ENCODE results near the gene AKAIN1. TPM values are rescaled to one million over a fixed set of nuclear protein-coding genes. Genes with fewer than 3 reads are reported as not detected.

Gene AKAIN1
- total RNA-seq, 1 donor = not detected

DNA sequence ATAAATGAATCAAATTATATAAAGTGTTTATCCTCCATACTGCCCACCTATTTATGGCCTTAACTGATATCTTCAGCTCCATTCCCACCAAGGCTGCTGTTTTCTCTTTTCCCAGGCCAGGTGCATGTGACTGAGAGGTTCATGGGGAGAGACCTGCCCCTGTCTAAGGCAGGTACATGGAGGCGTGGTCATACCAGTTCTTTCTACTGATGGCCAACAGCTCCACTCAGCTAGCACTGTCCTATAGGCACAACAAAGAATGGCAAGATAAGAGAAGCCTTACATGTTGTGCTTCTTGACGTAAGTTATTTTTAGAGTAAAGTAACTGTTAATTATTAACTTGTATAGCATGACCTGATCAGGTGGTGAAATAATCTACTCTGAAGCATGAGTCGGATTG, 16.8 kb downstream of the AKAIN1 start:
- TF ChIP-seq, protein P1, sequence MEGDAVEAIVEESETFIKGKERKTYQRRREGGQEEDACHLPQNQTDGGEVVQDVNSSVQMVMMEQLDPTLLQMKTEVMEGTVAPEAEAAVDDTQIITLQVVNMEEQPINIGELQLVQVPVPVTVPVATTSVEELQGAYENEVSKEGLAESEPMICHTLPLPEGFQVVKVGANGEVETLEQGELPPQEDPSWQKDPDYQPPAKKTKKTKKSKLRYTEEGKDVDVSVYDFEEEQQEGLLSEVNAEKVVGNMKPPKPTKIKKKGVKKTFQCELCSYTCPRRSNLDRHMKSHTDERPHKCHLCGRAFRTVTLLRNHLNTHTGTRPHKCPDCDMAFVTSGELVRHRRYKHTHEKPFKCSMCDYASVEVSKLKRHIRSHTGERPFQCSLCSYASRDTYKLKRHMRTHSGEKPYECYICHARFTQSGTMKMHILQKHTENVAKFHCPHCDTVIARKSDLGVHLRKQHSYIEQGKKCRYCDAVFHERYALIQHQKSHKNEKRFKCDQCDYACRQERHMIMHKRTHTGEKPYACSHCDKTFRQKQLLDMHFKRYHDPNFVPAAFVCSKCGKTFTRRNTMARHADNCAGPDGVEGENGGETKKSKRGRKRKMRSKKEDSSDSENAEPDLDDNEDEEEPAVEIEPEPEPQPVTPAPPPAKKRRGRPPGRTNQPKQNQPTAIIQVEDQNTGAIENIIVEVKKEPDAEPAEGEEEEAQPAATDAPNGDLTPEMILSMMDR (IDR thresholded peaks at IDR 0.05; ENCODE audit: insufficient read depth, low read length) = no peak

DNA sequence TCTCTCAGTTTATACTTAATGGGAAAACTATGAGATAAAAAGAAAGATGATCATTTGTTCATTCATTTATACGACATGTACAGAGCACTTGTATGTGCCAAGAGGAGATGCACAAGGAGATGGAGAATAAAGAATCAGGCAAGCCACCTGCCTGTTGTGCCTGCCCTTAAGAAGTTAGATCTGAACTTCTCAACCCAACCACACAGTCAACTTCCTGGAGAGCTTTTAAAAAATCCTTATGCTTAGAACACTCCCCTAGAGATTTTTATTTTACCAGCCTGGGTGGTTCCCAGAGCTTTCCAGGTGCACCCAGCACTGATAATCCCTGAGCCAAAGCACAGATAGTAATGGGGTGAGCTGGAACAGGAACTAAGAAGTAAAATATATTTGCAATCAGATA, 18.5 kb downstream of the AKAIN1 start:
- no peak overlapping the region for H3K4me3 ChIP-seq (ENCODE audit: low read depth, low read length)
- TF ChIP-seq, protein P1 (IDR thresholded peaks at IDR 0.05; ENCODE audit: insufficient read depth, low read length) = no peak
- DNase-seq (ENCODE audit: low read depth) = no peak

More for the DNA sequence above, 16.8 kb downstream of the AKAIN1 start:
- no peak overlapping the region for H3K4me3 ChIP-seq (ENCODE audit: low read depth, low read length)
- no peak for DNase-seq (ENCODE audit: low read depth)

DNA sequence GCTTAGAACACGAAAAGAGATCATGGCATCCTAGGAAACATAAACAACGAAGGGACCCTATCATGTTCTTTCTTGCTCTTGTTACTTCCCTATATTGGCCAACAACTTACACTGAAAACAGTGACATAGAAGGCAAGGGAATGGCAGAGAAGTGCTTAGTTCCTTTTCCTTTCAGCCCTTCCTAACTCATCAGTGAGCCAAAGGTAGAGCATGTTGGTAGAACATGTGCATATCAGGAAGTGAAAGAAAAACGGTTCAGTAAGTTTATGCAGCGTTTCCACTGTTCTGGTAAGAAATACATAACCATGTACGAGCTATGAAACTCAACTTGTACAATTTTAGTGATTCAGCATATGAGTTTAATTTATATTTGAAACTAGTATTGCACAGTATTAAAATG, 21.7 kb downstream of the AKAIN1 start:
- DNase-seq (ENCODE audit: low read depth) = no peak
- TF ChIP-seq, protein P1 (IDR thresholded peaks at IDR 0.05; ENCODE audit: insufficient read depth, low read length) = no peak
- H3K4me3 ChIP-seq (ENCODE audit: low read depth, low read length) = no peak overlapping the region

DNA sequence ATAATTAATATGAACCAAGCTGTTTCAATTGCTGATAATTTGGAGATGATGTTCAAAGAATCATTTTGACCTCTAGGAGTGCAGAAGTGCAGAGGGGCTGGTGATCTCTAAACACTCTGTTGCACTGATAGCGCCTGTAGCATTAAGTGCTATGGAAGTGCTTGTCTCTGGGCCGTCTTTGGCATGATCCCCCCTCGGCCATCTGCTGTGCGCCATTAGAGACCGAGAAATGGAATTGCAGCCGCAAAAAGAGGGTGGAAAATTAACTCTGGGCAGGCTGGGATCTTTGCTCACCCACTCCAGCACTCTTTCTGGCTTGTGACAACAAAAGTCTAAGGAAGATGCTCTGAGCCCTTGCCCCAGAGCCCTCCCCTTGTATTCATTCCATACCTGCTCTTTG, 23.4 kb downstream of the AKAIN1 start:
- no peak overlapping the region for H3K4me3 ChIP-seq (ENCODE audit: low read depth, low read length)
- DNase-seq (ENCODE audit: low read depth) = no peak
- TF ChIP-seq, protein P1 (IDR thresholded peaks at IDR 0.05; ENCODE audit: insufficient read depth, low read length) = no peak

DNA sequence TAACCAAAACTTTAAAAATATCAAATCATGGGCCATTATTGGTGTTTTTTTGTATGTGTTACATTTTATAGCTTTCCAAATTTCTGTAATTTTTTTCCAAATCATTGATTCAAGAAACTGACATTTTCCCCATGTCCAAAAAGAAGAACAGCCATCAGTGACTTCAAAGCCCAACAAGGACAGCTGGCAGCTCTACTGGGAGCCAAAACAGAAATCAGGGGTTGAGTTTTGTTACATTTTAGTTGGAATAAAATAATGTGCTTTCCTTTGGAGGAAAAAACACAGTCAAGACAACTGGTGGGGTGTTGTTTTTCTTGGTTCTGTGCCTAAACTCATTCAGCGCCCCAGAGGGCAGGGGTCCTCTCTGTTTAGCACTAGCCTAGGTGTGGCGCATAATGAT, 23.8 kb downstream of the AKAIN1 start:
- no peak for DNase-seq (ENCODE audit: low read depth)
- TF ChIP-seq, protein P1 (IDR thresholded peaks at IDR 0.05; ENCODE audit: insufficient read depth, low read length) = no peak
- H3K4me3 ChIP-seq (ENCODE audit: low read depth, low read length) = no peak overlapping the region

DNA sequence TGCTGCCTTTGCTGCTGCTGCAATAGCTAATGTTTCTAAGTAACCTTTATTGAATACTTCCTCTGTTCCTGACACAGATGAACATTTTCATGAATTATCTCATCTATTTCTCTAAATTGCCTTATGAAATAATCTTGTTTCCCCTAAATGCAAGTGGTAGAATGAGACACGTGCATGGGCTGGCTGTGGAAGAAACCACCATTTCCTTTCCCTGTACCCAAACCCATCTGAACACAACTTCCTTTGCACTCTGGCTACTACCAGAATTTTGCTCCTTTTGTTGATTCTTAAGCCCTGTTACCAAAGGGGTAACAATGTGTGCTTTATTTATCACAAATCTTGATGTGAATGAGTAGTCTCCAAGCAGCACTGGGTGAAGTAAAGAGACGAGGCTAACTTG, 29.2 kb downstream of the AKAIN1 start:
- H3K4me3 ChIP-seq (ENCODE audit: low read depth, low read length) = no peak overlapping the region
- DNase-seq (ENCODE audit: low read depth) = no peak
- TF ChIP-seq, protein P1 (IDR thresholded peaks at IDR 0.05; ENCODE audit: insufficient read depth, low read length) = no peak

DNA sequence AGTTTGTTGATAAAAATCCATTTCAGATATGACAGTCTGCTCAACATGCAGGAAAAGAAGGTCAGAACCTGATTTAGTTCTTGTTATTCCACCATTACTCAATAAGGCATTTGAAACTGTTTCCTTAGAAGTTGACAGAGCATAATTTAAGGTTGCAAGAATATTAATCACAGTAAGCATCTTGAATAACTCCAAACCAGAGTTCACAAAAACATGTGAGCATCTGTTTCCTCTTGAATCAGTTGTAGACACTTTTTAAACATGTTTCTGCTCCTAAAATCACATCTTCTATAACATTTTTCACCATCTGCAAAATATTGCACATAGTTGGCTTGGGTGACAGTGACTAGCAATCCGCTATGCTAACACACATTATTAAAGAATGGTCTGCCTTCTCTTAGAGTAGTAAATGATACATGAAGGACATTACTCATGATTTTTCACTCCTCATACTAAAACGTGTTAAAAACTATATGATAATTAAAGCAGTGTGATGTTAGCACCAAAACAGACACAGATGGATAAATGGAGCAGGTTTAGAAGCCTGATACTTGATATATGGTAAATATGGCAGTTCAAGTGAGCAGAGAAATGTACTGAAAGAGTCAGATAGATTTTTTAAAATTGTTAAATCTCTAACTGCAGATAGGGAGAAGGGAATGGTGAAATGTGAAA, 30.3 kb downstream of the AKAIN1 start:
- TF ChIP-seq, protein P1 (IDR thresholded peaks at IDR 0.05; ENCODE audit: insufficient read depth, low read length) = no peak
- H3K4me3 ChIP-seq (ENCODE audit: low read depth, low read length) = no peak overlapping the region
- no peak for DNase-seq (ENCODE audit: low read depth)

All from fibroblast of the aortic adventitia (primary cell).